NCI-H2081 (cell line): Measurements from ENCODE around the gene WFDC2.

Source experiments
- DNase-seq, 2 experiments: peaks; one replicate each; lab custom pipeline; 2025; lab: John Stamatoyannopoulos, UW

WFDC2 gene

GRCh38 chr20:45469336-45470261, at the start of gene WFDC2:
Gene WFDC2 (plus strand): TSS chr20:45469753. CDS start chr20:45469782, 29 bp downstream.
- peak in 1 of 2 experiments; percentile 39 for DNase-seq

- no peak for DNase-seq
Observed at GRCh38 chr20:45420125-45420524, 49.4 kb upstream of the WFDC2 start.

DNA sequence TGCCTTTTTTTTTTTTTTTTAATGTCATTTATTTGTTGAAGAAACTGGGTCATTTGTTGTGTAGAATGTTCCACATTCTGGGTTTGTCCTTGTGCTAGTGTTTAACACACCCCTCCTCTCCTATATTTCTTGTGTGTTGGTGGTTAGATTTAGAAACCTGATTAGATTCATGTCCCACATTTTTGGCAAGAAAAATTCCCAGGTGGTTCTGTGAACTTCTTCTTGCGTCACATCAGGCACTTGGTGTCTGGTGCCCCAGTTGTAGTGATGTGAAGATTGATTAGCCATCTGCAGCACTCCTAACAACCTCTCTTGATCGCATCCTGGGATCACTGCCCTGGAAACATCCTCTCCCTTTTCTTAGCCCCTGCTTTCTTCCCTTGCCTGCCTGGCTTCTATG, 45.9 kb upstream of the WFDC2 start:
- no peak for DNase-seq

- DNase-seq: no peak
Observed at GRCh38 chr20:45425561-45425960, 44.0 kb upstream of the WFDC2 start.

DNA sequence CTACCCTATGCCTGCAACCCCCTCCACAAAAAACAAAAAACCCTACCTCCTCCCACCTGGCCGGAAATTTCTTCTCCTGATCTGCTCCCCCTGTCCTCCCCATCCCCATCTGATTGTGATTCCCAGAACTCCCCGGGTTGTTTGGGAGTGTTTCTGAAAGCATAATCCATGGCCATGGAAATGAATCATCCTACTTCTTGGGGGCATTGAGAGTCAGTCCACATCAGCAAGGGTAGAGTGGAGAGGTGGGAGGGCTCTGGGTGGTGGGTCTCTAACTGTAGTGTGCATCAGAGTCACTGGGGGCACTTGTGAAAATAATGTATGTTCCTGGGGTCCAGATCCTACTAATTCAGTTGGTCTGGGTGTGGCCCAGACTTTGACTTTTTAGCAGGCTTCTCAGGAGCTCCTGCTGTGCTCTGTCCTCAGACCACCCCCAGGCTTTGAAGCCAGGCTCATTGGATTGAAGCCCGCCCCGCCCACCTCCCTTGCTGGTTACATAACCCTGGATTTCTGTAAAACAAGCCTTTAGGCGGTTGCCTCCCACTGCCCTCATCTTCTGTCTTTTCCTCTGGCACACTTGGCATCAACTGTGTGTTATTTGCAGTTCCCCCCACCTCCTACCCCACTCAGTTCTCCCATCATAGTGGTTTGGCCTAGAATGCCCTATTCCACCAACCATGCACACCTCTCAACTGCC, 43.1 kb upstream of the WFDC2 start:
- DNase-seq: no peak

DNA sequence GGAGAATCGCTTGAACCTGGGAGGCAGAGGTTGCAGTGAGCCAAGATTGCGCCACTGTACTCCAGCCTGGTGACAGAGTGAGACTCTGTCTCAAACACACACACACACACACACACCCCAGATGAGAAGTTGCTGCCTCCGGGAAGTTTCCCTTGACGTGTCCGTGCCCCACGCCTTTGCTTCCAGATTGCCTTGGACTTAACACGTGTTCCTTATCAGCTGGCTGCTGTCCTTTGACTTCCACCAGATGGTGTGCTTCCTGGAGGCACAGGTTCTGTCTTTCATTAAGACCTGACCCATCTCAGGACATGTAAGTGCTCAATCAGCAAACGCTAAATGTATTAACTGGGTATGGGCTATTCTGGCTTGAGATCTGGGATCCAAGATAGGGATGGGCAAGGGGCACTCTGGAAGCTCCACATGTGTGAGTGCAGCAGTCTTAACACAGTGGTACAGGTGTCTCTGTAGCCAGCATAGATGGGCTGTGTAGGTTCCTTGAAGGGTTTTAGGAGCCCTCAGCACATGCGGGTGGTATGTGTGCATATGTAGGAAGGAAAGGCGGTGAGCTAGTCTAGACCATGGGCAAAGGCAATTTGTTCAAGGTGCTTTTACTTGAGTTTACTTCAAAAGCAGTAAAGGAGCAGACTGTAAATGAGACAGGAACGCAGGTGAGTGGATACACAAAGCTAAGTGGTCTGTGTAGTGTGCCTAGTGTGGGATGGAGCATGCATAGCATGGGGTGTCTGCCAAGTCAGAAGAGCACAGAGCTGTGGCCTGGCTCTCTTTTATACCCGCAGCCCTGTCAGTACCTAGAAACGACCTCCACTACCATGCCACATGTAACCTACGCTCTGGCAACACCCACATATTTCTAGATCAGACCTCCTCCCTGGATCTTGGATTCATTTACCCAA, 42.1 kb upstream of the WFDC2 start:
- DNase-seq: no peak

- no peak for DNase-seq
Observed at GRCh38 chr20:45429618-45430017, 39.9 kb upstream of the WFDC2 start.

DNA sequence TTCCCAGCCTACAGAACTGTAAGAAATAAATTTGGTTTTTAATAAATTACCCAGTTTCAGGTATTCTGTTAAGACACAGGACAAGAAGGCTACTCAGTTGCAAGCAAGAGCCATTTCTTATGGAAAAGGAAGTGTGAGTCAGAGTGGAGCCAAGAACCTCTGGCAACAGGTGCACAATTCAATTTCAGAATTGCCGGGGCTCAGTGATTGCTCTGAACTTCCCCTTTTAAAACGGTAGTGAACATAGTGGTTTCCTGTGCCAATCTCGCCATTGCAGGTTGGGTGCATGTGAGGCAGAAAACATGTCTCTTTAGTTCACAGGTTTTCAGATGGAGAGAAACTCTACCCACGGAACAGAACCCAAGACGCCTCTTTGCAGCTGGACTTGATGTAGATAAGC, 37.3 kb upstream of the WFDC2 start:
- no peak for DNase-seq

DNA sequence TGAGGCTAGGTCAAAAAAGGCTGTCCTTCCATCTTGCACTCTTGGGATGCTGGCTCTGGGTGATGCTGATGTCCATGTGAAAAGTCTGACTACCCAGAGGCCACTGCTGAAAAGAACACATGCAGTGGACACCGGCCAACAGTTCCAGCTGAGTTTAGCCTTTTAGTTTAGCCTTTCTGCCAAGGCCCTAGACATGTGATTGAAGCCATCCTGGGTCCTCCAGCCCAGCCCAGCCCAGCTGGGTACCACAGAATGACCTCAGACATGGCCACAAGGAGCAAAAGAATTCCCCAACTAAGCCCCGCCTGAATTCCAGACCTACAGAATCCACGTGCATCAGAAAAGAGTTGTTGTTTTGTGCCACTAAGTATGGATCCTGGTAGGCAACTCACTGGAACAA, 36.2 kb upstream of the WFDC2 start:
- no peak for DNase-seq

DNA sequence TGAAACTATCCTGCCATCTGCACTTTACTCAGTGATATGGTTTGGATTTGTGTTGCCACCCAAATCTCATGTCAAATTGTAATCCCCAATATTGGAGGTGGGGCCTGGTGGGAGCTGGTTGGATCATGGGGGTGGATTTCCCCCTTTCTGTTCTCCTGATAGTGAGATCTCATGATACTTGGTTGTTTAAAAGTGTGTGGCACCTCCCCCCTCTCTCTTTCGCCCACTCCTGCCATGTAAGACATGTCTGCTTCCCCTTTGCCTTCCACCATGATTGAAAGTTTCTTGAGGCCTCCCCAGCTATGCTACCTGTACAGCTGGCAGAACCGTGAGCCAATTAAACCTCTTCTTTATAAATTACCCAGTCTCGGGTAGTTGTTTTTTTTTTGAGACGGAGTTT, 35.6 kb upstream of the WFDC2 start:
- DNase-seq: no peak

GRCh38 chr20:45436732-45437485, 32.6 kb upstream of the WFDC2 start:
- peak; percentile 83 to 91 for DNase-seq

DNA sequence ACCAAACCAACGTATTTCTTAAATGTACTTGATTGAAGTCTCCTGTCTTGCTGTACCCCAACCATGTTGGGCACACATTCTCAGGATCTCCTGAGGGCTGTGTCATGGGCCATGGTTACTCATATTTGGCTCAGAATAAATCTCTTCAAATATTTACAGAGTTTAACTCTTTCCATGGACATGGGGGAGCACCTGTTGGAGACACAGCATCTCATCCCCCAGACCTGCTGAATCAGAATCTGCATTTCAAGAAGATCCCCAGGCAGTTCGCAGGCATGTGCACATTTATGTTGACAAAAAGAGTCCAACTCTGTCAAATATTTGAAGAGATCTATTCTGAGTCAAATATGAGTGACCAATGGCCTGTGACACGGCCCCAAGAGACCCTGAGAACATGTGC, 29.1 kb upstream of the WFDC2 start:
- DNase-seq: no peak

DNA sequence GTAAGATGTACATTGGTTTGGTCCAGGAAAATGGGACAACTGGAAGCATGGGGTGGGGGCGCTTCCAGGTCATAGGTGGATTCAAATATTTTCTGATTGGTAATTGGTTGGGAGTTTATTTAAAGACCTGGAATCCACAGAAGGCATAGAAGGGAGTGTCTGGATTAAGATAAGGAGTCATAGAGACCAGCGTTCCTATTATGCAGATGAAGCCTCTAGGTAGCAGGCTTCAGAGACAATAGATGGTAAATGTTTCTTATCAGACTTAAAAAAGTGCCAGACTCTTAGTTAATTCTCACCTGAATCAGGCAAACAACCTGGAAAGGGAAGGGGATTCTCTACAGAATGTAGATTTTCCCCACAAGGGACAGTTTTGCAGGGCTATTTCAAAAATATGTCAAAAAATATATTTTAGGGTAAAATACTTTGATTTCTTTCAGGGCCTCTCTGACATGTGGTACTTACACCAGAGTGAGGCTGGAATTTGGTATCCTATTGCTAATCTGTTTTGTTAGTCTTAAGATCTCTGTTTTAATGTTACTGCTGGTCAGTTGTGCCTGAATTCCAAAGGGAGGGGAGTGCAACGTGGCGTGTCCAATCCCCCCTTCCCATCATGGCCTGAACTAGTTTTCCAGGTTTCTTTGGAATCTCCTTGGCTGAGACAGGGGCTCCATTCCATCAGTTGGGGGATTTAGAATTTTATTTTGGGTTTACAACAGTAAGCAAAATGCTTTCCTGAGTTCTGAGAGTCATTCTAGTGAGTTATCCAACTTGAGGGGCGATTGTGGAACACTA, 28.5 kb upstream of the WFDC2 start:
- DNase-seq: no peak

GRCh38 chr20:45441746-45442145, 27.8 kb upstream of the WFDC2 start:
- DNase-seq: no peak

DNA sequence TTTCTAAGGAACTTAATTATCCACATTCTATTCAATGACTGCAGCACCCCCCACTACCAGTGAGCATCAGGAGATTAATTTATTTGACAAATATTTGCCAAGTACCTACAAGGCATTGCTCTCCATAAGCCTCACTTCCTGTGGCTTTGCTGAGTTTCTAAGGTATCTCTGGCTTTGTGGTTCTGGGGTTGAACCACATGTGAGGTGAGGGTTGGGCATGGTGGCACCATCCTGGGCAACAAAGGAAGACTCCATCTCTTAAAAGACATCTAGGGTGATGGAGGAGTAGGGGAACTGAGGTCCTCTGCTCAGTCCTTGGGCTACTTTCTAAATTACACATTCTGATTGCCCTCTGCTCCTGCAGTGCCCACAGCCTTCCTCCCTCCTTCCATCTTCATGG, 25.5 kb upstream of the WFDC2 start:
- no peak for DNase-seq

GRCh38 chr20:45445805-45446562, 23.6 kb upstream of the WFDC2 start:
- DNase-seq: peak in 1 of 2 experiments; percentile 15

DNA sequence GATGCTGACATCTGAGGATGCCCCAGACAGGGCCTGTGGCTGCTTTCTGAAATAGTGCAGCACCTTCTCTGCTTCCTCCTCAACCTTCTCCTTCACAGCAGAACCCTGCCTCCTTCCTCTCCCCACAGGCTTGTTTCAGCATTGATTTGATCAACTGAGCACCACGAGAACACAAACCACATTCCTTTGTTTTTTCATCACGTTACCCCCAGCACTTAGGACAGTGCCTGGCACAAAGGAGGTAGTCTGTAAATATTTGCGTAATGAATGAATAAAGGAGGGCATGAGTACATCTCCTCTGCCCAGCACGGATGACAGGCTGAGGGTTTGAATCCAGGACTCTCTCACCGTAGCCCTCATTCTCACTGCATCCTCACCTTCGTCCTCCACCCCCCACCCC, 21.3 kb upstream of the WFDC2 start:
- DNase-seq: no peak

- no peak for DNase-seq
Observed at GRCh38 chr20:45449528-45449927, 20.0 kb upstream of the WFDC2 start.

GRCh38 chr20:45450097-45450818, 19.3 kb upstream of the WFDC2 start:
- peak; percentile 44 to 56 for DNase-seq
